ENCODE measurements around the gene RAB10. TPM values are rescaled to one million over a fixed set of nuclear protein-coding genes. Genes with fewer than 3 reads are reported as not detected.

RAB10 gene
- total and polyA plus RNA-seq, 4 donors = 45.8 to 92.4 (median 69.0) TPM

DNA sequence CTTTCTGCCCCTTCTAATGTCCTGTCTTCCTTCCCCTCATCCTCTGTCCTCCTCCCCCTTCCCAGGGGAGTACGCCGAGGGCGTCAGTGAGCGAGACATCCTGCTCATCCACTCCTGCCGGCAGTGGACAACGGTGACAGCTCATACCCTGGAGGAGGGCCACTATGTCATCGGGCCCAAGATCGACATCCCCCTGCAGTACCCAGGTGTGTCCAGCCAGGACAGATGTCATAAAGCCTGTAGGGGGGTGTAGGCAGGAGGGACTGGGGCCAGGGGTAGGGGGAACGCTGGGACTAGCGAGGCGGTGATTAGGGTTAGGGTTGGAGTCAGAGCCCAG lies 142.4 kb downstream of the RAB10 start:
- intact Hi-C loops (cut with DNase I) = no loop called here
- Histone ChIP-seq H3K9me3 (ENCODE audit: control insufficient read depth, low read length) (no peaks in the 10 kb centered on the region), H3K27ac (ENCODE audit: low read depth in 1 of 2, low read length in 2 of 2) (no peak overlapping the region), H3K27me3 (ENCODE audit: control insufficient read depth in 1 of 2, insufficient read depth in 2 of 2, low read length in 1 of 2) (no peaks in the 10 kb centered on the region), H3K4me1 (ENCODE audit: control insufficient read depth in 1 of 2, insufficient read depth in 2 of 2, low read length in 2 of 2) (no peaks in the 10 kb centered on the region), H3K4me3 (ENCODE audit: low read length in 2 of 2) (no peak overlapping the region), H3K36me3 (ENCODE audit: control insufficient read depth in 1 of 2, insufficient read depth in 2 of 2, low read length in 1 of 2) (no peaks in the 10 kb centered on the region)
- no peak for DNase-seq
- 89% methylated on average over 11 of the region's 11 CpGs for WGBS, 2 donors
- no peak for ATAC-seq (ENCODE audit: low FRiP score)

DNA sequence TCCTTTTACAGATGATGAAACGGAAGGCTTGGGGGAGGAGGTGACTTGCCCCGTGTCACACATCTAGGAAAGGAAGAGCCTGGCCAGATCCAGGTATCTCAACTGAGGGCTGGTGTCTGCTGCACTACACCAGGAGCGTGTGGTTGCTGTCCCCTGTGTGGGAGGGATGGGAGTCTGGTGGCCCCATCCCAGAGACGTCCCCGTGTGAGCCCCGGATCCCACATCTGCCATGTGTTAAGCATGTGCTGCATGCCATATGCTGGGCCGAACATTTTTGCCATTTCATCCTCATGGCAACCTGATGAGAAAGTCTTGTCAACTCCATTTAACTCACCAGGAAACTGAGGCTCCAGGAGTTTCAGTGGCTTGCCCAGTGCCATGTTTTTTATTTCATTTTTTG lies 143.2 kb downstream of the RAB10 start:
- DNase-seq (no peak), ATAC-seq (ENCODE audit: low FRiP score) (no peak)
- H3K36me3 ChIP-seq (ENCODE audit: control insufficient read depth in 1 of 2, insufficient read depth in 2 of 2, low read length in 1 of 2) = no peaks in the 10 kb centered on the region
- intact Hi-C loops (cut with DNase I) = no loop called here
- no peak overlapping the region for H3K4me3 ChIP-seq (ENCODE audit: low read length in 2 of 2)
- H3K9me3 ChIP-seq (ENCODE audit: control insufficient read depth, low read length) = no peaks in the 10 kb centered on the region
- WGBS, 2 donors = 96 to 98% methylated on average over 7 of the region's 7 CpGs
- no peaks in the 10 kb centered on the region for H3K27me3 ChIP-seq (ENCODE audit: control insufficient read depth in 1 of 2, insufficient read depth in 2 of 2, low read length in 1 of 2)
- no peak overlapping the region for H3K27ac ChIP-seq (ENCODE audit: low read depth in 1 of 2, low read length in 2 of 2)
- no peaks in the 10 kb centered on the region for H3K4me1 ChIP-seq (ENCODE audit: control insufficient read depth in 1 of 2, insufficient read depth in 2 of 2, low read length in 2 of 2)

DNA sequence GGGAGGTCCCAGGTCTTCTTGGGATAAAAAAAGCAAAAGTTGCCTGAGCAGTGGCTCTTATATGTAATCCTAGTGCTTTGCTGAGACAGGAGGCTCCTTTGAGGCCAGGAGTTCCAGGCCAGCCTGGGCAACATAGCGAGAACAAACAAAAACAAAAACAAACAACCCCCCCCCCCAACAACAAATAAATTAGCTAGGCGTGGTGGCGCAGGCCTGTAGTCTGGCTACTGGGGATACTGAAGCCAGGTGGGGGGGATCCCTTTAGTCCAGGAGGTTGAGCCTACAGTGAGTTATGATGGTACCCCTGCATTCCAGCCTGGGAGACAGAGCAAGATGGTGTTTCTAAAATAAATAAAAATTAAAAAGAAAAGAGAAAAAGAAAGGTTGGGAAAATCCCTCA lies 144.4 kb downstream of the RAB10 start:
- DNase-seq = no peak
- 98% methylated on average over 3 of the region's 3 CpGs for WGBS, 2 donors
- H3K27me3 ChIP-seq (ENCODE audit: control insufficient read depth in 1 of 2, insufficient read depth in 2 of 2, low read length in 1 of 2) = no peaks in the 10 kb centered on the region
- H3K4me3 ChIP-seq (ENCODE audit: low read length in 2 of 2) = no peak overlapping the region
- intact Hi-C loops (cut with DNase I) = no loop called here
- H3K9me3 ChIP-seq (ENCODE audit: control insufficient read depth, low read length) = no peaks in the 10 kb centered on the region
- no peaks in the 10 kb centered on the region for H3K4me1 ChIP-seq (ENCODE audit: control insufficient read depth in 1 of 2, insufficient read depth in 2 of 2, low read length in 2 of 2)
- no peak overlapping the region for H3K27ac ChIP-seq (ENCODE audit: low read depth in 1 of 2, low read length in 2 of 2)
- ATAC-seq (ENCODE audit: low FRiP score) = no peak
- H3K36me3 ChIP-seq (ENCODE audit: control insufficient read depth in 1 of 2, insufficient read depth in 2 of 2, low read length in 1 of 2) = no peaks in the 10 kb centered on the region

DNA sequence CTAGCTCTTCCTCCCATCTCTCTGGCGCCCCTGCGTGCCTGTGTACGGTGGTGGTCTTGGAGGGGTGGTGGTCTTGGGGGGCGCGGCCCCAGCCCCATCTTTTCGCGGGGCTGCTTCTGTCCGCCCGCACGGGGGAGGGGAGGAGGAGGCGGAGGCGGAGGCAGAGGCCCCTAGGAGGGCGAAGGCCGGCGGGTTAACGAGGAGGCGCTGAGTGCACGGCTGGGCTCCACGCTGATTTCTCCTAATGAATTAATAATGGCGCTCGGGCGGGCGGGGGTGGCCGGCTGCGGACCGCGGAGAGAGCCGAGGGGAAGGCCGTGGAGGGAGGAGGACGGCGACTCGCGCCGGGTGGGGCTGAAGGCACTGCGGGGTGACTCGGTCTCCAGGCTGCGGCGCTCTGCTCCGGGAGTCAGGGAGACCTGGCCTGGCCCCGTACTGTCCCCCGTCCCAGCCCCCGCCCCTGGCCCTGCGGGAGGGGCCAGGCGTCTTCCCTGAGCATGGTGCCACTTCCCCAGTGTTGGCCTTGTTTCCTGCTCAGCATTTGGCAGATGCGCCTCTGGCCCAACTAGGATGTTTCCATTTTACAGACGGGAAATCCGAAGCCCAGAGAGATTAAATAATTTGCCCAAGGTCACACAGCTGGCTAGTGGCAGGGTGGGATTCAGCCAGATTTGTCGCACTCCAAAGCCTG lies 145.0 kb downstream of the RAB10 start:
- no peak overlapping the region for H3K27ac ChIP-seq (ENCODE audit: low read depth in 1 of 2, low read length in 2 of 2)
- no peak for DNase-seq

DNA sequence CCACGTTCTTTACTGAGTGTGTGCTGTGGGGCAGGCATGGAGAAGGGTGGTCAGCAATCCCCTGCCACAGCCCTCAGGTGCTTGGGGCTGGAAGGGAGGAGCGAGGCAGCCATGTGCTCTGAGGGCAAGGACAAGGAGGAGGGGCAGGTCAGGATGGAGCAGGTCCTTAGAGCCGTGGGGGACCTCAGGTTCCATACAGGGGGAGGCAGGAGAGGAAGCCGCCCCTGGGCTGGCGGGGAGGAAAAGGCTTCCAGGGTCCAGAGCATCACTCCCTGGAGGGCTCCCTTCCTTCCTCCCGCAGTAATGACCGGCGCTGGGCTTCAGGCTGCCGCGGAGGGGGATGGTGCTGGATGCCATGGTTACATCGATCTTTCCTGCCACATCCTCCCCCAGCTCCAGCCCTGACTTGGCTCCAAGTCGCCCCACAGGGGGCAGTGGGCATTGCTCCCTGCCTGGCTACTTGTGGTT lies 145.6 kb downstream of the RAB10 start:
- no peaks in the 10 kb centered on the region for H3K27me3 ChIP-seq (ENCODE audit: control insufficient read depth in 1 of 2, insufficient read depth in 2 of 2, low read length in 1 of 2)
- 20 to 23% methylated on average over 10 to 12 of the region's 12 CpGs for WGBS, 2 donors
- intact Hi-C loops (cut with DNase I) = no loop called here
- DNase-seq (no peak), ATAC-seq (ENCODE audit: low FRiP score) (no peak)
- no peaks in the 10 kb centered on the region for H3K9me3 ChIP-seq (ENCODE audit: control insufficient read depth, low read length)
- no peaks in the 10 kb centered on the region for H3K36me3 ChIP-seq (ENCODE audit: control insufficient read depth in 1 of 2, insufficient read depth in 2 of 2, low read length in 1 of 2)
- no peak overlapping the region for H3K4me3 ChIP-seq (ENCODE audit: low read length in 2 of 2)
- H3K4me1 ChIP-seq (ENCODE audit: control insufficient read depth in 1 of 2, insufficient read depth in 2 of 2, low read length in 2 of 2) = no peaks in the 10 kb centered on the region
- no peak overlapping the region for H3K27ac ChIP-seq (ENCODE audit: low read depth in 1 of 2, low read length in 2 of 2)

More for the DNA sequence above, 145.0 kb downstream of the RAB10 start:
- Histone ChIP-seq H3K36me3 (ENCODE audit: control insufficient read depth in 1 of 2, insufficient read depth in 2 of 2, low read length in 1 of 2) (no peaks in the 10 kb centered on the region), H3K4me1 (ENCODE audit: control insufficient read depth in 1 of 2, insufficient read depth in 2 of 2, low read length in 2 of 2) (no peaks in the 10 kb centered on the region), H3K9me3 (ENCODE audit: control insufficient read depth, low read length) (no peaks in the 10 kb centered on the region), H3K4me3 (ENCODE audit: low read length in 2 of 2) (peak overlapping the region; percentile 3 to 11), H3K27me3 (ENCODE audit: control insufficient read depth in 1 of 2, insufficient read depth in 2 of 2, low read length in 1 of 2) (no peaks in the 10 kb centered on the region)
- ATAC-seq (ENCODE audit: low FRiP score) = peak; percentile 52
- 2 to 5% methylated on average over 29 to 48 of the region's 48 CpGs for WGBS, 2 donors
- intact Hi-C loops (cut with DNase I) = no loop called here

DNA sequence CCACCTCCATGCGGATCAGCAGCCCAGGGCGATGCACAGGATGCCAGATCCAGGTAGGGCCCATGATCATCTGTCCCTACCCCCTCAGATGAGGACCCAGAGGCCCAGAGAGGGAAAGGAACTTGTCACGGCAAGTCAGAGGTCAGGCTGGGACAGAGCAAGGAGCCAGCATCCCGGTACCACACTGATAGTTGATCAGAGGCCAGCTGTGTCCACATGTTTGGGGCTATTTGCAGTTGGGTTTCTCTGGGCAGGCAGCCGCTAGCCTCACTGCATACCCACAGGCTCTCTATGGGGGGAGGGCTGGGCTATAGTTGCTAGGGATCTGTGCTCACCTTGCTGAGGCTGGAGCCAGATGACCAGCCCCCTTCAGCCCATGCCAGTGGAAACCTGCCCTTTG lies 148.6 kb downstream of the RAB10 start:
- DNase-seq = no peak
- no peaks in the 10 kb centered on the region for H3K27me3 ChIP-seq (ENCODE audit: control insufficient read depth in 1 of 2, insufficient read depth in 2 of 2, low read length in 1 of 2)
- 88 to 90% methylated on average over 5 of the region's 5 CpGs for WGBS, 2 donors
- intact Hi-C loops (cut with DNase I) = no loop called here
- H3K4me3 ChIP-seq (ENCODE audit: low read length in 2 of 2) = no peak overlapping the region
- no peaks in the 10 kb centered on the region for H3K4me1 ChIP-seq (ENCODE audit: control insufficient read depth in 1 of 2, insufficient read depth in 2 of 2, low read length in 2 of 2)
- ATAC-seq (ENCODE audit: low FRiP score) = no peak
- no peaks in the 10 kb centered on the region for H3K9me3 ChIP-seq (ENCODE audit: control insufficient read depth, low read length)
- H3K36me3 ChIP-seq (ENCODE audit: control insufficient read depth in 1 of 2, insufficient read depth in 2 of 2, low read length in 1 of 2) = no peaks in the 10 kb centered on the region
- no peak overlapping the region for H3K27ac ChIP-seq (ENCODE audit: low read depth in 1 of 2, low read length in 2 of 2)

DNA sequence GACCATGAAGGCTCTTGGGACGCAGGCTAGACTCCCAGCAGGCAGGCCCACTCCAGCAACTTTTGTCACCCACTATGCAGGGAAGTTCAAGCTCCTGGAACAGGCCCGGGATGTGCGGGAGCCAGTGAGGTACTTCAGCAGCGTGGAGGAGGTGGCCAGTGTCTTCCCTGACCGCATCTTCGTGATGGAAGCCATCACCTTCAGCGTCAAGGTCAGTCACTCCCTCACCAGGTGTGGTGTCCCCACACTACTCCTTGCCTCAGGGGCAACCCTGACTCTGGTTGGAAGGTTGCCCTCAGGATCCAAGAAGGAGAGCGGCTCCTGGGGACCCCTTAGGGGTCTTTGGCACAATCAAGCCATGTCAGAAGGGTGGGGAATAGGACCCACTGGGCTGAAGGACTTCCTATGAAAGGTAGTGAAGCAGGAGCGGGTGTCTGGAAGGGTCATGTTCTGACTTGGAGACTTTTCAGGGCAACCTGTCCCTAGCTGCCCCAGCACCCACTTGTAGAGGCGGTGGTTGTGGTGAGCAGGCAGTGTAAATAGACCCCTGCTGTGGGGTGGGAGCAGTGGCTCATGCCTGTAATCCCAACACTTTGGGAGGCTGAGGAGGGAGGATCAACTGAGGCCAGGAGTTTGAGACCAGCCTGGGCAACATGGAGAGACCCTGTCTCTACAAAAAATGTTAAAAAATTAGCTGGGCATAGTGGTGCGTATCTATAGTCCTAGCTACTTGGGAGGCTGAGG lies 149.2 kb downstream of the RAB10 start:
- DNase-seq (no peak), ATAC-seq (ENCODE audit: low FRiP score) (no peak)
- WGBS, 2 donors = 98% methylated on average over 11 of the region's 11 CpGs
- intact Hi-C loops (cut with DNase I) = no loop called here
- no peak overlapping the region for H3K4me3 ChIP-seq (ENCODE audit: low read length in 2 of 2)
- H3K27ac ChIP-seq (ENCODE audit: low read depth in 1 of 2, low read length in 2 of 2) = no peak overlapping the region
- no peaks in the 10 kb centered on the region for H3K9me3 ChIP-seq (ENCODE audit: control insufficient read depth, low read length)
- H3K27me3 ChIP-seq (ENCODE audit: control insufficient read depth in 1 of 2, insufficient read depth in 2 of 2, low read length in 1 of 2) = no peaks in the 10 kb centered on the region
- no peaks in the 10 kb centered on the region for H3K4me1 ChIP-seq (ENCODE audit: control insufficient read depth in 1 of 2, insufficient read depth in 2 of 2, low read length in 2 of 2)
- no peaks in the 10 kb centered on the region for H3K36me3 ChIP-seq (ENCODE audit: control insufficient read depth in 1 of 2, insufficient read depth in 2 of 2, low read length in 1 of 2)

DNA sequence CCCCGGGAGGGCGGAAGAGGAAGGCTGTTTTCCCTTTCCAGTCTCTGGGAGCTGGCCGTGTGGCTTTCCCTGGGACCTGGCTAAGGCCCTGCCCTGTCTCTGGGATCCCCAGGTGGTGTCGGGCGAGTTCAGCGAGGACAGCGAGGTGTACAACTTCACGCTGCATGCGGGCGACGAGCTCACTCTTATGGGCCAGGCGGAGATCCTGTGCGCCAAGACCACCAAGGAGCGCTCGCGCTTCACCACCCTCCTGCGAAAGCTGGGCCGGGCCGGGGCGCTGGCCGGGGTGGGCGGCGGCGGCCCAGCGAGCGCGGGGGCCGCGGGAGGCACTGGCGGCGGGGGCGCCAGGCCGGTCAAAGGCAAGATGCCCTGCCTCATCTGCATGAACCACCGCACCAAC lies 150.2 kb downstream of the RAB10 start:
- peak overlapping the region; percentile 1 to 58 for H3K4me3 ChIP-seq (ENCODE audit: low read length in 2 of 2)
- intact Hi-C loops (cut with DNase I) = no loop called here
- WGBS, 2 donors = 45 to 46% methylated on average over 34 of the region's 34 CpGs
- DNase-seq (no peak), ATAC-seq (ENCODE audit: low FRiP score) (no peak)
- no peaks in the 10 kb centered on the region for H3K4me1 ChIP-seq (ENCODE audit: control insufficient read depth in 1 of 2, insufficient read depth in 2 of 2, low read length in 2 of 2)
- H3K27me3 ChIP-seq (ENCODE audit: control insufficient read depth in 1 of 2, insufficient read depth in 2 of 2, low read length in 1 of 2) = no peaks in the 10 kb centered on the region
- no peaks in the 10 kb centered on the region for H3K36me3 ChIP-seq (ENCODE audit: control insufficient read depth in 1 of 2, insufficient read depth in 2 of 2, low read length in 1 of 2)
- H3K9me3 ChIP-seq (ENCODE audit: control insufficient read depth, low read length) = no peaks in the 10 kb centered on the region
- H3K27ac ChIP-seq (ENCODE audit: low read depth in 1 of 2, low read length in 2 of 2) = no peak overlapping the region
